ENCODE measurements around the gene IPPK.
"Not testable (repeated sequence)": the region's sequence is repeated elsewhere in the genome, so short reads cannot be mapped to it uniquely, and the experiment has no call there.

Gene IPPK

DNA sequence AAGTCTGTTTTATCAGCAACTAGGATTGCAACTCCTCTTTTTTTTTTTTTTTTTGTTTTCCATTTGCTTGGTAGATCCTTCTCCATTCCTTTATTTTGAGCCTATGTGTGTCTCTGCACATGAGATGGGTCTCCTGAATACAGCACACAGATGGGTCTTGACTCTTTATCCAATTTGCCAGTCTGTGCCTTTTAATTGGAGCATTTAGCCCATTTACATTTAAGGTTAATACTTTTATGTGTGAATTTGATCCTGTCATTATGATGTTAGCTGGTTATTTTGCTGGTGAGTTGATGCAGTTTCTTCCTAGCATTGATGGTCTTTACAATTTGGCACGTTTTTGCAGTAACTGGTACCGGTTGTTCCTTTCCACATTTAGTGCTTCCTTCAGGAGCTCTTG, 98.1 kb downstream of the IPPK start:
- not testable (repeated sequence) for H3K27ac ChIP-seq, H3K4me3 ChIP-seq

DNA sequence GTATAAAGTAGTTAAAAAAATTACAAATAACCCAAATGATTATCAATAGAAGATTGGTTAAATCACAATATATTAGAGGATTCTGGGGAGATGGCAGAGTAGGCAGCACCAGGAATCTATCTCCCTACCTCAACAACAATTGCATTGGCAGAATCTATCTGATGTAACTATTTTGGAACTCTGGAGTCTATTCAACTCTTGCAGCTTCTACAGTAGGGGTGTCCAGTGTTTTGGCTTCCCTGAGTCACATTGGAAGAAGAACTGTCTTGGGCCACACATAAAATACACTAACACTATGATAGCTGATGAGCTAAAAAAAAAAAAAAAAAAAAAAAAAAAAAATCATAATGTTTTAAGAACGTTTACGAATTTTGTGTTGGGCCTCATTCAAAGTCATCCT, 104.9 kb downstream of the IPPK start:
- H3K4me3 ChIP-seq: no peak overlapping the region
- H3K27ac ChIP-seq: peak overlapping the region in 2 of 21 experiments; percentile 40 to 78

GRCh38 chr9:92564504-92564903, 105.4 kb downstream of the IPPK start:
- no peak overlapping the region for H3K4me3 ChIP-seq
- peak overlapping the region in 4 of 21 experiments; percentile 63 to 80 (median 74) for H3K27ac ChIP-seq

All from skin epidermis (tissue), 12 donors.